Activated T-helper 1 cell treated with anti-CD3 and anti-CD28 coated beads, Interleukin-12 subunit alpha, Interleukin-12 subunit beta, Interleukin-2, Interleukin-4 antibody, amounts not matched to agents 30 ng/mL and 10 ng/mL and 1 ng/mL, durations not matched to agents 14 hours and 24 hours and 36 hours (primary cell): Measurements from ENCODE around the gene ANAPC10. TPM values are rescaled to one million over a fixed set of nuclear protein-coding genes. Genes with fewer than 3 reads are reported as not detected.

Experiments
- DNase-seq: peaks from one replicate; pipeline ENCODE4 v3.0.0; 2021; ENCODE audit warnings: low spot score
- H3K27ac Mint-ChIP-seq: one replicate; pipeline ENCODE4 v1.8.0; 2021; ENCODE audit warnings: mild to moderate bottlenecking, mixed read lengths
- H3K27me3 Mint-ChIP-seq: one replicate; pipeline ENCODE4 v1.8.0; 2022; ENCODE audit warnings: mild to moderate bottlenecking, moderate library complexity, mixed read lengths; ENCODE audit not compliant: insufficient read depth
- H3K36me3 Mint-ChIP-seq: one replicate; pipeline ENCODE4 v1.8.0; 2021; ENCODE audit warnings: low read depth, mixed read lengths
- H3K4me1 Mint-ChIP-seq: one replicate; pipeline ENCODE4 v1.8.0; 2021; ENCODE audit warnings: low read depth, mixed read lengths
- H3K4me3 Mint-ChIP-seq: one replicate; pipeline ENCODE4 v1.8.0; 2021; ENCODE audit warnings: mild to moderate bottlenecking, moderate library complexity, mixed read lengths
- H3K9me3 Mint-ChIP-seq: one replicate; pipeline ENCODE4 v1.8.0; 2021; ENCODE audit warnings: mixed read lengths
- intact Hi-C: fragments of 100-400 bp; cut with micrococcal nuclease; formaldehyde crosslinking; loops from one replicate; pipeline ENCODE4 v1.15.1; 2024
- total RNA-seq: library from RNA; stranded (reverse); gene quantifications from 2 replicates; pipeline ENCODE4 v1.2.3, GENCODE V29; 2022

The ANAPC10 gene
- total RNA-seq, 1 donor from 2014 or later: 25.4 TPM

- Mint-ChIP-seq H3K4me1 (peaks cover 20% of the 10 kb centered on the region), H3K4me3 (no peak overlapping the region), H3K27me3 (no peaks in the 10 kb centered on the region), H3K9me3 (no peaks in the 10 kb centered on the region), H3K36me3 (peaks cover 5% of the 10 kb centered on the region), H3K27ac (no peak overlapping the region)
- intact Hi-C loops: loop anchor here (1.0 to 10.0 kb wide), 6 partner anchors 89 to 887 kb away; partner anchors contain the start of gene HHIP
- no peak for DNase-seq
Measured at GRCh38 chr4:145061318-145061920, 36.6 kb downstream of the ANAPC10 start.

DNA sequence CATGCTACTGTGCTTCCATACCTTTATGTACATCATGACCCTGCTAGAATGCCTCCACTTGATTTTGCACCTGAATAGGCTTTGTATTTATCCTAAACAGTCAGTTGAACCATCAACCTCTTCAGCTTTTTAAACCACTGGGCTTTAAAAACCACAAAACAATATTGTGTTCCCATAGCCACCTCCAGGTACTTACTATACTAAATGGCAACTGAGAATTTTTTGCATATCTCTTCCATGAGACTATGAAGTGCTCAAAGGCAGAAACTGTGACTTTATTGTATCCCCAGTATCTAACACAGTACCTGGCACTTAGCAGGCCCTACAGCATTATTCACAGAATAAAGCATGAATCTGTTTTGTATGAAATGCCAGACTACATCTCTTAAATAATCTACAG, 39.7 kb downstream of the ANAPC10 start:
- Mint-ChIP-seq H3K27ac (peak overlapping the region; percentile 11), H3K9me3 (no peaks in the 10 kb centered on the region), H3K4me3 (no peak overlapping the region), H3K4me1 (peaks cover 19% of the 10 kb centered on the region), H3K36me3 (peaks cover 9% of the 10 kb centered on the region), H3K27me3 (no peaks in the 10 kb centered on the region)
- DNase-seq: no peak
- intact Hi-C loops: no loop called here

DNA sequence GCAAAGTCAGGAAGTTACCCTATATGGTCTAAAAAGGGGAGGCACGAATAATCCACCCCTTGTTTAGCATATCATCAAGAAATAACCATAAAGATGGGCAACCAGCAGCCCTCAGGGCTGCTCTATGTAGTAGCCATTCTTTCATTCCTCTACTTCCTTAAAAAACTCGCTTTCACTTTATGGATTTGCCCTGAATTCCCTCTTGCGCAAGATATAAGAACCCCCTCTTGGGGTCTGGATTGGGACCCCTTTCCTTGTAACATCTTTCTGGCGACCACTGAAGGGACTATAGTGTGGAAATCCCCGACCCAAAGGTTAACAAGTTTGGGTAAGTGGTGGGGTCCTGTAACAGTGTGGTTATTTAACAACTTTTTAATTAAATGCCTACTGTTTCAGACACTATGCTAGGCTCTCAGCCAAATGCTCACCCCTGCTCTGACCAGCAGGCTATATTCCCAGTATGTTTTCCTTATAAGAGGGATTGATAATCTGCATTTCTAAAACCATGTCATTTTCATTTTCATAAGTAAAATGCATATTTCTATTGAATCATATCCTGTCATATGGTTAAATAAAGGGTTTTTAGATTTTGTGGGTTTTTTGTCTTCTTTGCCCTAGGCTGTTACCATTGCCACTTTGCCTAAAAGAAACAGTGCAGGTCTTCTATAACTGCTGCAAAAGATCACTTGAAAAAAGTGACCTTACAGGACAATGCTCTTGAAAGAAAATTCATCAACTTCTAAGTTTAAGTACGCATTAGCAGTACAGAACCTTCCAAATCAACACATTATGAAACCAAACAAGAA, 41.5 kb downstream of the ANAPC10 start:
- intact Hi-C loops: loop anchor here (2.0 kb wide), 1 partner anchor 38 kb away; no protein-coding TSS in a partner anchor
- peak overlapping the region; percentile 45 for H3K27ac Mint-ChIP-seq
- no peaks in the 10 kb centered on the region for H3K9me3 Mint-ChIP-seq
- DNase-seq: no peak
- H3K4me3 Mint-ChIP-seq: no peak overlapping the region
- no peaks in the 10 kb centered on the region for H3K27me3 Mint-ChIP-seq
- H3K4me1 Mint-ChIP-seq: peaks cover 19% of the 10 kb centered on the region
- H3K36me3 Mint-ChIP-seq: peaks cover 6% of the 10 kb centered on the region

GRCh38 chr4:145055533-145056257, 42.3 kb downstream of the ANAPC10 start:
- Mint-ChIP-seq H3K9me3 (no peaks in the 10 kb centered on the region), H3K4me3 (no peak overlapping the region), H3K27me3 (no peaks in the 10 kb centered on the region), H3K27ac (no peak overlapping the region), H3K36me3 (peaks cover 11% of the 10 kb centered on the region), H3K4me1 (peaks cover 19% of the 10 kb centered on the region)
- no peak for DNase-seq
- intact Hi-C loops: loop anchor here (2.0 kb wide), 1 partner anchor 37 kb away; no protein-coding TSS in a partner anchor

GRCh38 chr4:145049241-145049640, 48.8 kb downstream of the ANAPC10 start:
- H3K4me3 Mint-ChIP-seq: no peak overlapping the region
- peaks cover 13% of the 10 kb centered on the region for H3K36me3 Mint-ChIP-seq
- intact Hi-C loops: no loop called here
- no peaks in the 10 kb centered on the region for H3K9me3 Mint-ChIP-seq
- H3K27ac Mint-ChIP-seq: no peak overlapping the region
- no peak for DNase-seq
- no peaks in the 10 kb centered on the region for H3K27me3 Mint-ChIP-seq
- peaks cover 14% of the 10 kb centered on the region for H3K4me1 Mint-ChIP-seq

DNA sequence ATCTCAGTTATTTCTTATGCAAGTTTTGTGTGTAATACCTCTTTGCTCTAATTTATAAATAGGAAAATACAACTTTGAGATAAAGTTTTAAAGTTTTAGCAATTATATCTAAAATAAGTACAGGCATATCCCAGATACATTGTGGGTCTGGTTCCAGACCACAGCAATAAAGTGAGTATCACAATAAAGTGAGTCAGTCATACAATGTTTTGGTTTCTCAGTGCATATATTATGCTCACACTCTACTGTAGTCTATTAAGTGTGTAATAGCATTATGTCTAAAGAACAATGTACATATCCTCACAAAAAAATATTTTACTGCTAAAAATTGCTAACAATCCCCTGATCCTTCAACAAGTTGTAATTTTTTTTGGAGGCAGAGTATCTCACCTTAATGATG, 49.2 kb downstream of the ANAPC10 start:
- intact Hi-C loops: no loop called here
- no peak overlapping the region for H3K27ac Mint-ChIP-seq
- H3K36me3 Mint-ChIP-seq: peaks cover 15% of the 10 kb centered on the region
- H3K9me3 Mint-ChIP-seq: no peaks in the 10 kb centered on the region
- H3K4me3 Mint-ChIP-seq: no peak overlapping the region
- peaks cover 14% of the 10 kb centered on the region for H3K4me1 Mint-ChIP-seq
- DNase-seq: no peak
- H3K27me3 Mint-ChIP-seq: no peaks in the 10 kb centered on the region

GRCh38 chr4:145047151-145047550, 50.8 kb downstream of the ANAPC10 start:
- Mint-ChIP-seq H3K4me1 (peaks cover 14% of the 10 kb centered on the region), H3K27ac (no peak overlapping the region), H3K9me3 (no peaks in the 10 kb centered on the region), H3K27me3 (no peaks in the 10 kb centered on the region), H3K4me3 (no peak overlapping the region), H3K36me3 (peaks cover 15% of the 10 kb centered on the region)
- intact Hi-C loops: no loop called here
- DNase-seq: no peak

- Mint-ChIP-seq H3K4me3 (no peak overlapping the region), H3K27ac (no peak overlapping the region), H3K36me3 (peaks cover 12% of the 10 kb centered on the region), H3K4me1 (peaks cover 14% of the 10 kb centered on the region), H3K9me3 (no peaks in the 10 kb centered on the region), H3K27me3 (no peaks in the 10 kb centered on the region)
- DNase-seq: no peak
- intact Hi-C loops: no loop called here
Measured at GRCh38 chr4:145045180-145045579, 52.8 kb downstream of the ANAPC10 start.

- intact Hi-C loops: no loop called here
- Mint-ChIP-seq H3K27ac (no peak overlapping the region), H3K36me3 (peaks cover 11% of the 10 kb centered on the region), H3K4me3 (no peak overlapping the region), H3K4me1 (peaks cover 8% of the 10 kb centered on the region), H3K27me3 (no peaks in the 10 kb centered on the region), H3K9me3 (no peaks in the 10 kb centered on the region)
- no peak for DNase-seq
Measured at GRCh38 chr4:145044341-145044740, 53.7 kb downstream of the ANAPC10 start.

DNA sequence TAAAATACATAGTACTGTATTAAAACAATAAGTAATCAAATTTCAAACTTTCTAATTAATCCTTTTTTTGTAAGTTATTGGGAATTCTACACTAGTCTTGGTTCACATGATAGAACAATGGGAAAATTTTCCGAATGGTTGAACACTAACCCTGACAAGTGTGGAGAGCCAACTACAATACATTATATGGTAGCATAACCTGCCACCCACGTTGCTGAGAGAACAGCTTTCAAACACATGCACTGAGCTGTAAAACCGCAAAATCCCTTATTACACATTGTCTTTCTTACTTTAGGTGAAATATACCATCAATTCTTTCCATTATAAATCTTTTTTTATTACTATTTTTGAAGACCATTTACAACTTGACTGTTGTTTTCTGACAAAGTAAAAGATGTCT, 54.7 kb downstream of the ANAPC10 start:
- no peak overlapping the region for H3K4me3 Mint-ChIP-seq
- no peak for DNase-seq
- intact Hi-C loops: no loop called here
- H3K4me1 Mint-ChIP-seq: peaks cover 8% of the 10 kb centered on the region
- no peaks in the 10 kb centered on the region for H3K27me3 Mint-ChIP-seq
- H3K9me3 Mint-ChIP-seq: no peaks in the 10 kb centered on the region
- no peak overlapping the region for H3K27ac Mint-ChIP-seq
- peaks cover 11% of the 10 kb centered on the region for H3K36me3 Mint-ChIP-seq

DNA sequence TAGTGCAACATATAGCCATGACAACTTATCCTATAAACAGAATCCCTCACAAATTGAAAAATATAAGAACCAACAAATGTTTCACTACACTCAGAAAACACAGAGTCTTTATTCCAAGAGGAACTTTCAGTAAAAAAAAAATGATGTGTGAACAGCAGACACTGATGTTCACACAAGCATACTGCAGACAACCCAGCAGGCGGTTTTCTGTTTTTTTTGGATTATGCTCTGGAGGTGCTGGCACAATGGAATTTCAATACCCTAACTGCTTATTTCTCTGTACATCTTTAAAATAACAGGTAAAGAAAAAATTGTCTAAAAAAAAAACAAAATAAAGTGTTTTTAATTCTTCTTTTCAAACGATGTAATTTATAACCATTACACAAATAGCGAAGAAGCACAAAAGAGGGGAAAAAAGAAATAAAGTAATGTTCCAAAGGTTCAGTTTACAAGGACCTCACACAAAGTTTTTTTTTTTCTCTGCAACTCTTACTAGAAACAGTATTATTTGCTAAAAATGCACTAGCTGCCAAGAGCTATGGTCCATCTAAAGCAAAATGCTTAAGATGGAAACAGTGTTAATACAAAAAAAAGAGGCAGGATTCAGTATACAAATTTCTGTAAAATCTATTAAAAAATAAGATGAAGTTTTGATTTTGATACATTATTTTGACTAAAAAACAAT, 55.3 kb downstream of the ANAPC10 start:
- peaks cover 11% of the 10 kb centered on the region for H3K36me3 Mint-ChIP-seq
- no peak for DNase-seq
- no peaks in the 10 kb centered on the region for H3K9me3 Mint-ChIP-seq
- H3K4me1 Mint-ChIP-seq: peaks cover 8% of the 10 kb centered on the region
- H3K27ac Mint-ChIP-seq: no peak overlapping the region
- intact Hi-C loops: no loop called here
- H3K27me3 Mint-ChIP-seq: no peaks in the 10 kb centered on the region
- H3K4me3 Mint-ChIP-seq: no peak overlapping the region

DNA sequence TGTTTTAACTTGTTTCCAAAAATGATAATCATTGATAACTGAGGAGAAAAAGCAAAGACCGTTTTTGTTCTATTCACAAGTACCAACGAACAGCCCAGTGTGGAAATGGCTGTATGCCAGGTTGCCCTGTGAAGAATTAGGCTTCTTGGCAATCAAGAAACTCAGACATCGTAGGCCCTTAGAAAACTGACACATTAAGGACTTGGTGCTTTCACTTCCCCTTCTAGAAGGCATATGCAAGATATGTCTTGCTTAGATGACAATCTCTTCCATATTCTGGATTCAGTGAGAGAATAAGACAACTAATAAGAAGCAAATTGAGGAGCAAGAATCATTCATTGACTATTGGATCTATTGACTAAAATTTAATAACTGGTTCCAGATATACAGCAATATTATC, 56.6 kb downstream of the ANAPC10 start:
- H3K36me3 Mint-ChIP-seq: peaks cover 11% of the 10 kb centered on the region
- intact Hi-C loops: no loop called here
- no peak for DNase-seq
- no peak overlapping the region for H3K27ac Mint-ChIP-seq
- H3K27me3 Mint-ChIP-seq: no peaks in the 10 kb centered on the region
- no peaks in the 10 kb centered on the region for H3K9me3 Mint-ChIP-seq
- no peak overlapping the region for H3K4me3 Mint-ChIP-seq
- no peaks in the 10 kb centered on the region for H3K4me1 Mint-ChIP-seq
